HG02588 (cell line): ENCODE measurements around the gene SUGT1.

ENCODE experiments used
- ATAC-seq: cut with Tn5 transposase; IDR thresholded peaks from one replicate; pipeline ENCODE4 v1.9.1; 2021; ENCODE audit warnings: mild to moderate bottlenecking, moderate library complexity; ENCODE audit not compliant: unreplicated experiment

SUGT1 gene

DNA sequence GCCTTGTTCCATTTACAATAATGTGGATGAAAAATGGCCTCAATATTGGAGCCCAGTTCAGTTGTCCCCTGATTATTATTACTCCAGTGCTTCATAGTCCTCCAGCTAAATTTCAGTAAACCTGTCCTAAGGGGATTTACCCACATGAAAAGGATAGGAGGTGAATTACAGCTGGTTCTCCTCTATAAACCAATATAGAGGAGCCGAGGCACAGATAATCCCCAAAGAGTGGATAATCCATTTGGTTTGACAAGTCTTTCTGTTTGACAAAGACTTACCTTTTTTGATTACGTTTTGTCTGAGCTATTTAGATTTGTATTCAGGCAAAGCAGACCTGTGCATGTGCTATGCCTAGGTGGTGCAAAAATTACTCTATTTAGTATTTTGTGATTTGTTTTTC, 84.3 kb downstream of the SUGT1 start:
- ATAC-seq: no peak

GRCh38 chr13:52737451-52737850, 84.8 kb downstream of the SUGT1 start:
- ATAC-seq: no peak

DNA sequence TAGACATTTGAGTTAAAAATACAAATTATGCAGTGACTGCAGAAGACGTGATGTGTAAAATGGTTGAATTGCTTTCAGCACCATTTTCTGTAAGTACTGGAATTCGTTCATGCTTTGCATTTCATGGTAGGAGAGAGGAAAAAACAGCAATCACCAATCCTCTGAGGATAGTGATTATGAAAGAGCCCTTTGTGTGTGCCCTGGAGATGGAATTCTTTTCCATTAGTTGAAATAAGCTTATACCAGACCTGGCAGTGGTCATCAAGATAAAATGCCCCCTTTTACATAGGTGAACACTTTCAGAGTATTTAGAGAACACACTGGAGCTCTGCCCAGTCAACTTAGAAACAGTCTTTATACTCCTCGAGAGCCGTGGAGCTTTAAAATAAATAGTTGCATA, 85.3 kb downstream of the SUGT1 start:
- no peak for ATAC-seq

- ATAC-seq: no peak
Measured at GRCh38 chr13:52738719-52739467, 86.3 kb downstream of the SUGT1 start.

- no peak for ATAC-seq
Measured at GRCh38 chr13:52739468-52740071, 86.9 kb downstream of the SUGT1 start, which contains the start of gene CNMD. Gene CNMD, minus strand, starts transcription at chr13:52739820. Its CDS starts 119 bp downstream, at chr13:52739701.

DNA sequence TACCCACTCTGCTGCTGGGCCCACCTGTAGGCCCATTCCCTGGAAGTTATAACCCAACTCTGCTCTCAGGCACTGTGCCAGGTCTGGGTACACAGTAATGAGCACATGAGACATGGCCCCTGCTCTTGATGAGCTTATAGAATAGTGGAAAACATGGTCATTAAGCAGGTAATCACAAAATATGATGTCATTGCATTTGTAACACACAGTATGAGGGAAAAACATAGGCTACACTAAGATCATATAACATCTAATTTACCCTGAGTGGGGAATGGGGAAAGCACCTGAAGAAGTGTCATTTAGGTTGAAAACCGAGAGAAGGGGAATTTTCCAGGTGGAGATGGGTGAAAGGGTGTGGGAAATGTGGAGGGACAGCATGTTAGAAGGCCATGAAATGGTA, 90.9 kb downstream of the SUGT1 start:
- no peak for ATAC-seq

DNA sequence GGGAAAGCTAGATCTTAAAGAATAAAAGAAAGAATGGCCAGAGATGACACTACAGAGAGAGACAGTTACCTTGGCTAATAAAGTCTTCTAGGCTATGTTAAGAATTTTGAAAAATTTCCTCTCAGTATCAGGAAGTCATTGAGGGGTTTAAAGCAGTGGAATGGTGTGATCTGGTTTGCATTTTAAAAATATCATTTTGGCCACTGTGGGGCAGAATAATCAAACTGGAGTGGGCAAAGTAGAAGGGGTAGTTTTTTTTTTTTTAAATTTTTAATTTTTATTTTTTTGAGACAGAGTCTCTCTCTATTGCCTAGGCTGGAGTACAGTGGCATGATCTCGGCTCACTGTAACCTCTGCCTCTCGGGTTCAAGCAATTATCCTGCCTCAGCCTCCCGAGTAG, 91.4 kb downstream of the SUGT1 start:
- no peak for ATAC-seq

- no peak for ATAC-seq
Measured at GRCh38 chr13:52744842-52745375, 92.3 kb downstream of the SUGT1 start.

GRCh38 chr13:52746141-52746540, 93.5 kb downstream of the SUGT1 start:
- no peak for ATAC-seq

- ATAC-seq: no peak
Measured at GRCh38 chr13:52749419-52749818, 96.8 kb downstream of the SUGT1 start.
